GM21786 (cell line): ENCODE measurements around the gene STT3A.

Experiments
- ATAC-seq: cut with Tn5 transposase; IDR thresholded peaks from one replicate; pipeline ENCODE4 v1.9.1; 2021; ENCODE audit not compliant: unreplicated experiment

Gene STT3A

GRCh38 chr11:125649465-125650166, 57.0 kb downstream of the STT3A start:
- no peak for ATAC-seq

- ATAC-seq: no peak
These were observed 70.0 kb downstream of the STT3A start for GRCh38 chr11:125662689-125663088.

- ATAC-seq: no peak
These were observed 71.3 kb downstream of the STT3A start for GRCh38 chr11:125663910-125664309.

GRCh38 chr11:125667151-125667550, 74.5 kb downstream of the STT3A start:
- ATAC-seq: no peak

GRCh38 chr11:125670172-125670571, 77.5 kb downstream of the STT3A start:
- no peak for ATAC-seq

- no peak for ATAC-seq
These were observed 78.9 kb downstream of the STT3A start for GRCh38 chr11:125671561-125671960.
